NCI-H1930 (cell line): ENCODE results near the gene TCP1.
"Not testable (repeated sequence)": the region's sequence is repeated elsewhere in the genome, so short reads cannot be mapped to it uniquely, and the experiment has no call there.

Experiments
- DNase-seq, 2 experiments: peaks; one replicate each; lab custom pipeline; 2025; lab: John Stamatoyannopoulos, UW

The TCP1 gene

GRCh38 chr6:159739341-159739740, 50.1 kb downstream of the TCP1 start:
- no peak for DNase-seq

GRCh38 chr6:159736908-159737307, 52.5 kb downstream of the TCP1 start:
- DNase-seq = no peak

- DNase-seq = not testable (repeated sequence)
These were observed 56.0 kb downstream of the TCP1 start for GRCh38 chr6:159733395-159733794.

GRCh38 chr6:159732550-159732949, 56.9 kb downstream of the TCP1 start:
- DNase-seq = not testable (repeated sequence)

GRCh38 chr6:159730332-159730676, 59.1 kb downstream of the TCP1 start:
- DNase-seq = no peak

GRCh38 chr6:159729598-159730331, 59.6 kb downstream of the TCP1 start:
- DNase-seq = no peak

GRCh38 chr6:159728531-159728964, 60.9 kb downstream of the TCP1 start:
- DNase-seq = no peak
